Measurements from ENCODE around the gene CCDC88C. TPM values are rescaled to one million over a fixed set of nuclear protein-coding genes. Genes with fewer than 3 reads are reported as not detected.

CCDC88C gene
- 10 to 100 TPM; 83.6 to 87.8 TPM for total RNA-seq

- H3K36me3 Mint-ChIP-seq (ENCODE audit: low read depth), result peaks cover 40% of the 10 kb centered on the region
- POLR2A ChIA-PET, result interaction anchor here (1.0 to 14.7 kb wide), 20 partner anchors 8 to 174 kb away, joined by 3 to 214 read pairs (median 4); partner anchors contain the start of genes GPR68 and PPP4R3A
- intact Hi-C loops (cut with micrococcal nuclease), result loop anchor here (5.0 to 10.0 kb wide), 3 partner anchors 45 to 190 kb away; no protein-coding TSS in a partner anchor
- no peak for TF ChIP-seq CTCF (IDR thresholded peaks at IDR 0.05)
- peak; percentile 81 for DNase-seq
- H3K27ac Mint-ChIP-seq, result peak within 1 kb of the TSS; percentile 99
- no peaks in the 10 kb centered on the region for H3K9me3 Mint-ChIP-seq
- peak; percentile 57 for ATAC-seq
- peaks cover 38% of the 10 kb centered on the region for H3K4me1 Mint-ChIP-seq (ENCODE audit: low read depth)
- CTCF ChIA-PET, result interaction anchor here (0.8 to 13.8 kb wide), 10 partner anchors 13 to 118 kb away, joined by 3 to 155 read pairs (median 8); no protein-coding TSS in a partner anchor
- peak within 1 kb of the TSS; percentile 92 for H3K4me3 Mint-ChIP-seq
- H3K27me3 Mint-ChIP-seq, result no peaks in the 10 kb centered on the region
Observed at GRCh38 chr14:91417120-91417982, at the start of gene CCDC88C. CCDC88C (minus strand) TSS chr14:91417820; CDS start chr14:91417690, 130 bp downstream.

GRCh38 chr14:91466192-91466591 is 48.6 kb upstream of the CCDC88C start:
- Mint-ChIP-seq H3K4me3 (no peak overlapping the region), H3K27ac (peak overlapping the region; percentile 31), H3K27me3 (no peaks in the 10 kb centered on the region), H3K9me3 (no peaks in the 10 kb centered on the region), H3K4me1 (ENCODE audit: low read depth) (peaks cover 46% of the 10 kb centered on the region), H3K36me3 (ENCODE audit: low read depth) (peaks cover 59% of the 10 kb centered on the region)
- POLR2A ChIA-PET, result interaction anchor here (0.6 to 1.4 kb wide), 2 partner anchors 13 to 1230 kb away, joined by 3 read pairs; no protein-coding TSS in a partner anchor
- TF ChIP-seq CTCF (IDR thresholded peaks at IDR 0.05), result no peak
- CTCF ChIA-PET, result no interaction called here
- ATAC-seq (no peak), DNase-seq (no peak)
- intact Hi-C loops (cut with micrococcal nuclease), result no loop called here

- peaks cover 36% of the 10 kb centered on the region for H3K4me1 Mint-ChIP-seq (ENCODE audit: low read depth)
- H3K4me3 Mint-ChIP-seq, result no peak overlapping the region
- peak overlapping the region; percentile 83 for H3K27ac Mint-ChIP-seq
- ChIA-PET POLR2A (interaction anchor here (0.9 to 2.6 kb wide), 4 partner anchors 11 to 44 kb away, joined by 3 to 11 read pairs (median 8); partner anchors contain the start of gene PPP4R3A), CTCF (interaction anchor here (1.0 to 1.9 kb wide), 2 partner anchors 9 to 16 kb away, joined by 3 to 4 read pairs; no protein-coding TSS in a partner anchor)
- TF ChIP-seq CTCF (IDR thresholded peaks at IDR 0.05), result no peak
- intact Hi-C loops (cut with micrococcal nuclease), result no loop called here
- H3K36me3 Mint-ChIP-seq (ENCODE audit: low read depth), result peaks cover 60% of the 10 kb centered on the region
- DNase-seq (peak; percentile 17), ATAC-seq (peak; percentile 64)
- H3K9me3 Mint-ChIP-seq, result no peaks in the 10 kb centered on the region
- no peaks in the 10 kb centered on the region for H3K27me3 Mint-ChIP-seq
Observed at GRCh38 chr14:91464615-91465205, 47.1 kb upstream of the CCDC88C start.

GRCh38 chr14:91458612-91459011 is 41.0 kb upstream of the CCDC88C start:
- H3K4me3 Mint-ChIP-seq, result no peak overlapping the region
- no peak for ATAC-seq
- CTCF ChIA-PET, result interaction anchor here (0.6 kb wide), 1 partner anchor 923 kb away, joined by 3 read pairs; no protein-coding TSS in a partner anchor
- TF ChIP-seq CTCF (IDR thresholded peaks at IDR 0.05), result no peak
- no peaks in the 10 kb centered on the region for H3K9me3 Mint-ChIP-seq
- POLR2A ChIA-PET, result no interaction called here
- peaks cover 59% of the 10 kb centered on the region for H3K36me3 Mint-ChIP-seq (ENCODE audit: low read depth)
- H3K27ac Mint-ChIP-seq, result peak overlapping the region; percentile 28
- no peak for DNase-seq
- H3K4me1 Mint-ChIP-seq (ENCODE audit: low read depth), result peaks cover 33% of the 10 kb centered on the region
- H3K27me3 Mint-ChIP-seq, result no peaks in the 10 kb centered on the region
- intact Hi-C loops (cut with micrococcal nuclease), result no loop called here

Data from activated CD8-positive, alpha-beta T cell treated with anti-CD3 and anti-CD28 coated beads for 36 hours (primary cell).